HG02943 (cell line): ENCODE data around the gene RAB7A.
"Not testable (repeated sequence)": the region's sequence is repeated elsewhere in the genome, so short reads cannot be mapped to it uniquely, and the experiment has no call there.

Experiments used
- ATAC-seq: cut with Tn5 transposase; IDR thresholded peaks from one replicate; pipeline ENCODE4 v1.9.1; 2021; ENCODE audit warnings: mild to moderate bottlenecking, low read depth, moderate library complexity; ENCODE audit not compliant: unreplicated experiment

RAB7A gene

DNA sequence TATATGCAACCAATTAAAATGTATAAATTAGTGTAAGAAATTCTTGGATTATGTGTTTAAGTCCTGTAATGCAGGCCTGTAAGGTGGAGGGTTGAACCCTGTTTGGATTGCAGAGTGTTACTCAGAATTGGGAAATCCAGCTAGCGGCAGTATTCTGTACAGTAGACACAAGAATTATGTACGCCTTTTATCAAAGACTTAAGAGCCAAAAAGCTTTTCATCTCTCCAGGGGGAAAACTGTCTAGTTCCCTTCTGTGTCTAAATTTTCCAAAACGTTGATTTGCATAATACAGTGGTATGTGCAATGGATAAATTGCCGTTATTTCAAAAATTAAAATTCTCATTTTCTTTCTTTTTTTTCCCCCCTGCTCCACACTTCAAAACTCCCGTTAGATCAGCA is 88.1 kb downstream of the RAB7A start:
- ATAC-seq, result no peak

DNA sequence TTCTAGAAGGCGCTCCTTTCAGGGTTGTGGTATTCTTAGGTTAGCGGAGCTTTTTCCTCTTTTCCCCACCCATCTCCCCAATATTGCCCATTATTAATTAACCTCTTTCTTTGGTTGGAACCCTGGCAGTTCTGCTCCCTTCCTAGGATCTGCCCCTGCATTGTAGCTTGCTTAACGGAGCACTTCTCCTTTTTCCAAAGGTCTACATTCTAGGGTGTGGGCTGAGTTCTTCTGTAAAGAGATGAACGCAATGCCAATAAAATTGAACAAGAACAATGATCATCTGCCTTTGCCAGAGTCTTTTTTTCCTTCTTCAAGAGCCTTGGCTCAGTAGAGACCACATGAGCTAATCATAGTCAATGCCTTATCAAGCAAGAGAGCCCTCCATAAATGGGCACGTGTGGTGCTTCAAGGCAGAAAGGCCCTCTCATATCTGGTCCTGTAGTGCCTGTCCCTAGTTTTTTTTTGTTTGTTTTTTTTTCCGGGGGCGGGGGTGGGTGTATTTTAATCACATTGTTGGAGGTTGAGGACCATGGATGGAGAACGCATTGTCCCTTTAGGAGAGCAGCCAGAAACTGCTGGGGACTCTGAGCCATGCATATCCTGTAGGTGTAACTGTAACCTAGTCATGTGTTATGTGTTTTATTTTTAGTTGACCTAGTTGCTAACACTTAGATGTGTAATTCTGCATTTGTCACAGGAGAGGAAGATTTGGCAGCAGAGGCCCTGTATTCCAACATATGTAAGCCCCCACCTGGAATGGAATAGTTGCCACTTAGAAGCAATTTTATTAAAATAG is 88.7 kb downstream of the RAB7A start:
- ATAC-seq, result no peak

GRCh38 chr3:128815318-128816064 is 89.5 kb downstream of the RAB7A start:
- no peak for ATAC-seq

DNA sequence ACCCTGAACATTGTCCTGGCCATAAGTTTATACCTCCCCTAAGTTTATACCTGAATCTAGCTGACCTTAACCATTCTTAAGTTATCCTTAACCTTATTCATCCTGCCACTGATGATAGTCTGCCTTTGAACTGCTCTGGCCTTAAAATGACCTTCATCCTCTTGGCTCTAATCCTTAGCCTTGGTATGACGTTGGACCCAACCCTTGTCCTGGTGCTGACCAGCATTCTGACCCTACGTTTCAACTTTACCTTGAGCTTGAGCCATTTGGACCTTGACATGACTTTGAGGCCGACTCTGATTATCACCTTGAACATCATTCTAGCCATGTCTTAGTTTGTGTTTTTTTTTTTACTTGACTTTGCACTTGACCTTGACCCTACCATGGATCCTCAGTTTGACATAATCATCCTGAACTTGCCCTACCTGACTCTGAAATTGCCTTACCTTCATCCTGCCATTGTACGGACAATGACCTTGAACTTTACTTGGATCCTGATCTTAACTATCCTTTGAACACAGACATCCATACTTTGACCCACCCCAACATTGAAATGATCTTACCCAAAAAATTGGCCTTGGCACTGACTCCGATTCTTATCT is 92.3 kb downstream of the RAB7A start:
- no peak for ATAC-seq

DNA sequence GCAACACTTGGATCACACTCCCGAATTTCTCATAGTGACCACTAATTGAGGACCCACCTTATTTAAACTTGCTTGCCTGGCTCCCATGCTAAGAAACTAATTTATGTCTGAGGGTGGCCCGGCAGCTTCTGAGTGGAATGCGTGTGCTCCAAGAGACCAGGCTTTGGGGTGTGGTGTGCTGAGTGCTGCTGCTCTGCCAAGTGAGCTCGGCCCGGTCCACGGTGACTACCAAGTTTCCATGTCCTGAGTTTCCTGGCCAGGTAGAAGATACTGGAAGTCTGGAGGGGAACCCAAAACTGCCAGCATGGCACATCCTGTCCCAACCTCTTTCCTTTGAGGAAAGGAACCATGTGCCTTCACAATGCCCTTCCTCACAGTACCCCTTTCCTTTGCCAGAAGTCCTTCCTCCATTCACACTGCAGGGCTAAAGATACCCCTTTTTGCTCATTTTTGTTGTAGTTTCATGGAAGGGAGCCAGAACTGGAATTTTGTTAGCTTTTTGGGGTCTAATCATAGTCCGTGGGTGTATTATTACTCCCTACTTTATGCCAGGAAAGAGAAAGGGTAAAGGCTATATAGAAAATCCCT is 94.4 kb downstream of the RAB7A start:
- ATAC-seq, result no peak

DNA sequence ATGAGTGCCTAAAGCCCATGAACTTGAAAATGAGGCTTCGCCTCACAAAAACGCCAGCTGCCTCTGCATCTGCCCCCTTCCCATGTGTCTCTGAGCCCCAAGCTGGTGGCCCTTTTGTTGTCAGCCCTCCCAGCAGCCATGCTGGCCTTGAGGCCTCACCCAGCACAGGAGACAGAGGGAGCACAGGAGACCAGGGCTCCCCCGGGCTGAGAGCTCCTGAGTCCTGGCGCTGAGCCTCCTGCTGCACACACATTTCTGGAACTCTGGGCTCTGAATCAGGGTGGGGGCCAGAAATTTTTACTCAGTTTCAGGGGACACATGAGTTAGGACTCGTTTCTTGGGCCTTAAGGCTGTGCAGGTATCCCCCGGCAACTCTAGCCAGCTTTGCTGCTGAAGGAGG is 97.0 kb downstream of the RAB7A start:
- no peak for ATAC-seq

- no peak for ATAC-seq
These were observed 97.6 kb downstream of the RAB7A start for GRCh38 chr3:128823631-128824030.

DNA sequence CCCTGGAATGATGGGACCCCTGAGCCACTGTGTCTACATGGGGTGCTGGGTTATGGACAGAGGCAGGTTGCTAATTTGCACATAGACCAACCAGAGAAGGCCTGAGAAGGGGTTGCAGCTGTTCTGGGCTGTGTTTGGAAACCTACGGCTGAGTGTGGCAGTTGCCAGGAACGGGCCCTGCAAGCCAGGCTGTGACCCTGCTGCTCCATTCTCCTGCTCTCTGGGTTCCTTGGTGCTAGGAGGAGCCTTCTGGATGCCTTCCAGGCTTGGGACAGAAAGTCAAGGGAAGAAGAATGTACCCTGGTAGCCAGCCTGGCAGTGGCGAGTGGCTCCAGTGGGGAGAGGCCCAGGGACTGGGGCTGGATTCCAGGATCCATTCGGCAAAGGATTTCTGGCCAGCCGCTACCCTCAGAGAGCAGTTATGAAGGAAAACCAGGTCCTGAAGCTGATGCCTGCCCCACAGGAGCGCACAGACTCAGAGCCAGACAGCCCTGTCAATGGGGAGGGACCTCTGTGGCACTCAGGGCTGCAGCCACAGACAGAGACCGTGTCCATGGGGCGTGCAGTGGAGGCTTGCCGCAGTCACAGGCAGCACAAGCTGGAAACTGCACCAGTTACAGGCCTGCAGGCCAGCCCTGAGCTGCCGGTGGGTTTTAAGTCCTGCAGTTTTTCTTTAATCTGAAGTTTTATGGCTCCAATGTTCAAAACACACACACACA is 98.3 kb downstream of the RAB7A start:
- ATAC-seq, result no peak

- ATAC-seq, result no peak
These were observed 99.2 kb downstream of the RAB7A start for GRCh38 chr3:128825117-128825725.

DNA sequence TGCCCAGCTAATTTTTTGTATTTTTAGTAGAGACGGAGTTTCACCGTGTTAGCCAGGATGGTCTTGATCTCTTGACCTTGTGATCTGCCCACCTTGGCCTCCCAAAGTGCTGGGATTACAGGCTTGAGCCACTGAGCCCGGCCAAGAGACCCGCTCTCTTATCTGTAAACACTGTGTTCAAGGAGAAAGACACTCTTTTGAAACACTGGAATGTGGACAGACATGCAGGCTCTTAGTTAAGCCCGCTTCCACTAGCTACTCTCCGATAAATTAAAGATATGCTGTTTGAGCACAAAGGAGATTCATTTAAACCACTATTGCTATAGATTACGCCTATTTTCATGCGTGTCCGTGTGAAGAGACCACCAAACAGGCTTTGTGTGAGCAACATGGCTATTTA is 103.1 kb downstream of the RAB7A start:
- ATAC-seq, result not testable (repeated sequence)

GRCh38 chr3:128829925-128830625 is 104.1 kb downstream of the RAB7A start:
- not testable (repeated sequence) for ATAC-seq

DNA sequence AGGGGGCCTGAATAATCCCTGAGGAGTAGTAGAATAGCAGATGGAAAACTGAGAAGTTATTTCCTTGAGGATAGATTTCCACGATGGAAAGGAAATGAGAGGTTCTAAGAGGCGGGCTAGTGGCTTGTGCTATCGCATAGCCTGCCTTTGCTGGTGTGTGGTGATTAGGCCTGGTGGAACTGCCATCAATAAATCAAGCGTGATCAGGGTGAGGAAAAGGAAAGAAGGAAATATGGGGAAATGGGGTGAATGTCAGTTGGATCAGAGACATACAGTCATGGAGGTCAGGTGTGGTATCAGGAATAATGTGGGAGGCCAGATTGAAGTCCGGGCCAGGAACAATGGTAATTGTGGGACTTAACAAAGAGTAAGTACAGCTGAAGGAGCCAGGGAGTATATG is 104.8 kb downstream of the RAB7A start:
- not testable (repeated sequence) for ATAC-seq

DNA sequence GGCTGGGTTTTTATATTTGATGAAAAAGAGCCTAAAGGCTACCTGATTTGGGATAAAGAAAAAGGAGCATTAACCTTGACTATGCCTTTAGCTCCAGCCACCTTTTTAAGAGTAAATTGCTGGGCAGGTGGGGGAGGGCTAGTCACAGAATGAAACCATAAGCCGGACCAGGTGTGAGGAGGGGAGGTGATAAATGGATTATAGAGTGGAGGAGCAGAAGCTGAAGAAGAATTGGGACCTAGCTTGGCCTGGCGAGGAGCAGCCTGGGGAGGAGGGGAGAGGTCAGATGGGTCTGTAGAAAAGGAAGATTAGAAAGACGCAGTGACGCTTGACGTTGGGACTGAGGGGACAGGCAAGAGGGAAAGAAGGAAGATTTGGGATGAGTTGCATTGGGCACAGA is 107.0 kb downstream of the RAB7A start:
- not testable (repeated sequence) for ATAC-seq

- no peak for ATAC-seq
These were observed 109.1 kb downstream of the RAB7A start for GRCh38 chr3:128835096-128835495.

DNA sequence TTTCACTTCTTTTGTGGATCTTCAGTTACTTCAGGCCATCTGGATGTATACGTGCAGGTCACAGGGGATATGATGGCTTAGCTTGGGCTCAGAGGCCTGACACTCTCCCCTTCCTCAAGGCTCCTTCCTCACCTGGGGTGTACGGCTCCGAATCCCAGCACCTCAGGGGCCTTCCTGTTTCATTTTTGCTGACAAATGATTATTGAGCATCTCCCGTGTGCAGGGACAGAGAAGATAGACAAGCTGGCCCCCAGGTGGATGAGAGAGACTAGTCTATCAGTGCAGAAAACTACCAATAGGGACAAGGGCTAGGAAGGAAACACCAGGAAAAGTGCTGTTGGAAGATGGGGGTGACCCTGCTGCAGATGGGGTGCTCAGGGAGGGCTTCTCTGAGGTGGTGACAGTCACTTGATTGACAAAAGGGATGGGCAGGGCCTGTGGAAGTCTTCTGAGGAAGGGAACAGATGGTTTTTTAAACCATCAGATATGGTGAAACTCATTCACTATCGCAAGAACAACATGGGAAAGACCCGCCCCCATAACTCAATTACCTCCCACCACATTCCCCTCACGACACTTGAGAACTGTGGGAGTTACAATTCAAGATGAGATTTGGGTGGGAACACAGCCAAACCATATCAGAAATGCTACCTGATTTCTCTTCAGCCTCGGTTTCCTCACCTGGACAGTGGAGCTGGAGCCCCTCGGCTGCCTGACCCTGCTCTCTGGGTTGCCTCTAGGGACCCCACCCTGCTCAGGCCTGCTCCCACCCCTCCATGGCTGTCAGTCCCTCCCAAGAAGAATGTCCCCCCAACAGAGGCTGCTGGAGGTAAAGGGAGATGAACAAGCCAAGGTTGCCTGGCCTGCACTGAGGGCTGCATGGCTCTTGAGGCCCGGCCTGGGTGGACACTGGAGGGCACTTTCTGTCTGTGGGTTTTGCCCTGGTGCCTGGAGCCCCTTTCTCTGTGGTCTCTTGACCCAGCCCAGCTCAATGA is 116.2 kb downstream of the RAB7A start:
- no peak for ATAC-seq

DNA sequence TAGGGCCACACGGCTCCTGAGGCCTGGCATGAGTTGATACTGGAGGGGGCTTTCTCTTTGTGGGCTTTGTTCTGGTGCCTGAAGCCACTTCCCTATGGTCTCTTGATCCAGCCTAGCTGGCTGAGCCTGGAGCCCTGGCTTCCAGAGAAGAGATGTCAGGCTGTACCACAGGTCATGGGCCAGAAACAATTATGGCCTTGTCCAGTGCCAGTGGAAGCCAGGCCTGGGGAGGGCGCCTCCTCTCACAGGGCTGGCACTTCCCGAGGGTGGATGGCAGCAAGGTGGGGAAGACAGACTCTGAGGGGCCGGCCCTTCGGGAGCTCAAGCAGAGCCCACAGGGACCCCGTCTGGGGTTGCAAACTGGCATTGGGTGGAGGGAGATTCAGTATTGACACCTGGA is 118.5 kb downstream of the RAB7A start:
- no peak for ATAC-seq

GRCh38 chr3:128845119-128845777 is 119.3 kb downstream of the RAB7A start:
- no peak for ATAC-seq
